HG03095 (cell line): ENCODE data around the gene FAM76A.
A peak's percentile ranks its signal among the peaks of the same experiment; 100 is the strongest.

Experiments used
- ATAC-seq: cut with Tn5 transposase; IDR thresholded peaks from one replicate; pipeline ENCODE4 v1.9.1; 2021; ENCODE audit warnings: moderate library complexity; ENCODE audit not compliant: unreplicated experiment

The FAM76A gene

DNA sequence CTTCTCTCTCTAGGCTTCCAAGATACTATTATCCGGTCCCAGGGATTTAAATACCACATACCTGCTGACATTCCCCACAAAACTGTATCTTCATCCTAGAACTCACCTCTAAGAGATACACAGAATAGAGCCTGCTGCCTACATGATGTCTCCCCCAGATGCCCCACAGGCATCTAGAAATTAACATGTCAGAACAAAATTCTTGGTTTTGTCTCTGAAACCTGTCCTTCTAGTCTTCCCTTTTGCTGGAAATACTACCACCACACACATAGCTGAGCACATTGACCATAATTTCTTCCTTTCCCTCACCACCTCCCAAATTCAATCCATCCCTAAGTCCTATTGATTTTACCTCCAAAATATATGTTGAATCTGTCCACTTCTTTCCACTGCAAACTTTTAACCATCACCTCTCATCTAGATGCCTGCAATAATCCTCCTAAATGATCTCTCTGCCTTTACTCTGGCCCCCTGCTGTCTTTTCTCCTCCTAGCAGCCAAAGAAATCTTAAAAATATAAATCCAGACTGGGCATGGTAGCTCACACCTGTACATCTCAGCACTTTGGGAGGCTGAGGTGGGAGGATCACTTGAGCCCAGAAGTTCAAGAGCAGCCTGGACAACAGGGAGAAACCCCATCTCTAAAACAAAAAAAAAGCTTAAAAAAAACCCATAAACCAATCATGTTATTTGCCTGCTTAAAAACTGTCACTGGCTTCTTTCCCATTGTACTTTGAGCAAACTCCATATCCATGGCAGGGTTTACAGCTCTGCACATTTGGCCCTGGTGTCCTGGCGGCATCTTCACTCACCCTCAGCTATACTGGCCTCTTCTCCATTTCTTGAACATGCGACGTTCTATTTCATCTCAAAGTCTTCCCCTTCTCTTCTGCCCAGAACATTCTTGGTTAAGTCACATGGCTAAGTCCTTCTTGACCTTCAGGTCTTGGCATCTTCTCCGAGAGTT lies 6.2 kb upstream of the FAM76A start:
- no peak for ATAC-seq

DNA sequence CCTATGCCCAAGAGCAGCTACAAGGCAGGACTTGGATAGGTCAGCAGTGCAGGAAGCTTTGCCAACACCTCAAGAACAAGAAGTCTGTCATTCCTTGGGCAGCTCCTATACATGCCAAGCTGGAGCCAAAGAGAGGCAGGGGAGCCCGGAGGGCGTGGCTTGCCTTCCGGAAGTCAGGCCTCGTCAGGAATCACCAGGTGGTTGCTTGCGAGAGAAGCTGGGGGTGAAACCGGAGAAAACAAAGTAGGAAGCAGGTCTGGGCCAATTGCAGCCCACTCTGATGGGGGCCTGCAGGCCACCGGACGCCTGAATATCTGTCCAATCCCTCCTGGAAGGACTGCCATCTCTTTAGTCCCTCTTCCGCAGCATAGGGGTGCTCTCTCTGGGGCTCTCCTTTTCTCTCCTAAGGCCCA lies 794 bp upstream of the FAM76A start:
- ATAC-seq = no peak

DNA sequence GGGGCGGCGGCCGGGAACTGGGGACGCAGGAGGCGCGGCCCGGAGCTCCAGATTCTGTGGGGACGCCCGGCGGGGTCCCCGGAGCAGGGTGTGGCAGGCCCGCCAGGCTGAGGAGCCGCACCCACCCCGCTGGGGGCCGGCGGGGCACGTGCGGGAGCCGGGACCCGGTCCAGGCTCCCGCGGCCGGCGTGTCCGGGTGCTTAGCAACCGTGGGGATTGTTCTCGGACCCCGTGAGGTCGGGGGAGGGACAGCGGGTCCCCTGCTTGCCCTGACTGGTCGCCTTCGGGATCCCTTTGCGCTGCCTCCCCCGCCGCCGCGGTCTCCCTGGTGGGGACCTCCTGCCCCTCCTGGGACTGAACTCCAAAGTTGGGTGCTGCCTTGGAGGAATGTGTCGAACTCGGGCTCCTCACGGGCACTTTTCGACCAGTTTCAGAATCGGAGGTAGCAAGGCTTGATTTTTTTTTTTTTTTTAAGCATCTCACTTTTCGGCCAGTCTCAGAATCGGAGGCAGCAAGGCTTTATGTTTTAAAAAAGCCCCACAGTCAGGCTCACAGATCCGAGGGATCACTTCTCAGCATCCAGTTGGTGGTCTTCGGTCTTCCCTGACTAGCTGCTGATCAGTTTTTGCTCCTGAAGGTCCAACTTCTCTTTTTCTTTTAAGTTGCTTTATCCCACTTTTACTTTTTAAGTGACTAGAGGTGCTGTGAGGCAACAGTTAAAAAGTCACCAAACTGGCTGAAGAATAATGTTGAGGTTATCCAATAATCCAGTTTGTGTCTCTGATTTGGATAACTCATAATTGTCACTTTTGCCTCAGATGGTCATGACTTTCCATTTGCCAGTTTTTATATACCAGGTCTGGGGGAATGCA lies 648 bp downstream of the FAM76A start:
- ATAC-seq = peak; percentile 25

DNA sequence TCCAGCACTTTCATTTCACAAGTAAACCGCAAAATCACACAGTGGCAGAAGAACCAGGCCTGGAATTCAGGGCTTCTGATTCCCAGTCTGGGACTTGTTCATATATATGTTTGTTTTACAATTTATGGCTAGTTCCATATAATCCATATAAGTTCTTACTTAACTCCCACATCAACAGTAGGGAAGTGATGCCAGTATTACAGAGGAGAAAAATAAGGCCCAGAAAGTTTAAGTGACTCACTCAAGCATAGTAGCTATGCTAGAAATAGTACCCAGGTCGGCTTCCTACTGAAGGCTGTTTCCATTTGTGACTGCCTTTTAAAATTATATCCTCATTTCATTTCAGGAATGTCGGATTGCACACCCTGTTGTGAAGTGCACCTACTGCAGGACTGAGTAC lies 1.4 kb downstream of the FAM76A start:
- ATAC-seq = no peak

DNA sequence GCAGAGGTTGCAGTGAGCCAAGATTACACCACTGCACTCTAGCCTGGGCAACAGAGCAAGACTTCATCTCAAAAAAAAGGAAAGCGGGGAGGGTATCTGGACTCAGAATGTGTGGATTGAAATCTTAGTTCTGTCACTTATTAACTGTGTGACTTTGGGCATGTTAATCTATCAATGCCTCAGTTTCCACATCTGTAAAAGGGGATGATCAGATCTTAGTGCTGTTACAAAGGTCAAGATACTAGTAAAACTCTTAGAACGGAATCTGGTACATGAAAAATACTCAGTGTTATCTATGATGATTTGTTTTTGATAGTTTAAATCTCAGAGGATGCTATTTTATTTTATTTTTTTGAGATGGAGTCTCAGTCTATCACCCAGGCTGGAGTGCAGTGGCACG lies 10.5 kb downstream of the FAM76A start:
- ATAC-seq = no peak

DNA sequence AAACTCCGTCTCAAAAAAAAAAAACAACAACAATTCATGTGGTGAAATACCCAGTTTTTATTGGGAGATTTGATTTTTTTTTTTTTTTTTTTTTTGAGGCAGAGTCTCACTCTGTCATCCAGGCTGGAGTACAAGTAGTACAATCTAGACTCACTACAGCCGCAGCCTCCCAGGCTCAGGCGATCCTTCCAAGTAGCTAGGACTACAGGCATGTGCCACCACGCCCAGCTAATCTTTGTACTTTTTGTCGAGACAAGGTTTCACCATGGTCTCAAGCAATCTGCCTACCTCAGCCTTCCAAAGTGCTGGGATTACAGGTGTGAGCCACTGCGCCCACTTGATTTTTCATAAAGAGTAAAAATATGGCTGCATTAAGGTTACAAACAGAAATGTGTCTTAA lies 15.4 kb downstream of the FAM76A start:
- ATAC-seq = no peak

DNA sequence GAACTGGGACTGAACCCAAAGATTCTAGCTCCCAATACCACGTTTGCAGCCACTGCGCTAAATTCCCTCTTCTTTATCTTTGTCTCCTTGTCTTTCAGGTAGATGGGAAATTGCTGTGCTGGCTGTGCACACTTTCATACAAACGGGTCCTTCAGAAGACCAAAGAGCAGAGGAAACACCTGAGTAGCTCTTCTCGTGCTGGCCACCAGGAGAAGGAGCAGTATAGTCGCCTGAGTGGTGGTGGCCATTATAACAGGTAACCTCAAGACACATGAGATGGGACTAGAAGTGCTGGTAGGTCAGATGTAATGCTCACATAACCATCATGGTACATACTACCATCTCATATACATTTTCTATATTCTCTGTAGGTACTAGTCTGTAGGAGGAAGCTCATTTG lies 18.8 kb downstream of the FAM76A start:
- no peak for ATAC-seq

DNA sequence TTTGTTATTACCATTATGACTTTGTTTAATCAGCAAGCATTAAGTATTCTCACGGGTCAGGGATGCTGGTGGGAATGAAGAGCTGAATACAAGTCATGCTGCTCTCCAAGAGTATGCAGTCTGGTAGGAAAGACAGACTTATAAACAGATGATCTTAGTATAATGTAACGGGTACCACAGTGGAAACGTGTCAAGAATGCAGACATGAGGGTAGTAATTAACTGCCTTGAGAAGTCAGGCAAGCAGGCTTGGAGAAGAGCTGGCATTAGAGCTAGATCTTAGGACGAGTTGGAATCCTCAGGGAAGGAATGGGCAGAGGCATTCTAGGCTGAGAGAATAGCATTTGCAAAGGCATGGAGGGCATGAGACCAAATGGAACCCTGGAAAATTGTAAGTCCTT lies 19.7 kb downstream of the FAM76A start:
- ATAC-seq = no peak

DNA sequence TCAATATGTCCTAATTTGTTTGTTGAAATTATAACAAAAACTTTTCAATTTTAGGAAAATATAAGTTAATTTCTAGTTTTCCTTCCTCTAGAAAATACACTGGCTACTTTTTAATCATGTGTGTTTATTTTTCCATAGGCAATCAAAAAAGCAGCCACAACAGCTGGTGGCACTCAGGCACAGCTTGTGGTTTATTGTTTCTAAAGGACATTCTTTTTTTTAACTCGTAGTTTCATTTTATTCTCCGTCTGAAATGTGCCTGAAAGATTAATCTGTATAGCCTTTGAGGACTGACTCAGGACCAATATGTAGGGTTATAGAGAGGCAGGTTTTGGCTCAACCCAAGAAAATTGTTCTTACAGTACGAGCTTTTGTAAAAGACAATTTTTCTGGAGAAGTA lies 26.6 kb downstream of the FAM76A start:
- ATAC-seq = no peak

DNA sequence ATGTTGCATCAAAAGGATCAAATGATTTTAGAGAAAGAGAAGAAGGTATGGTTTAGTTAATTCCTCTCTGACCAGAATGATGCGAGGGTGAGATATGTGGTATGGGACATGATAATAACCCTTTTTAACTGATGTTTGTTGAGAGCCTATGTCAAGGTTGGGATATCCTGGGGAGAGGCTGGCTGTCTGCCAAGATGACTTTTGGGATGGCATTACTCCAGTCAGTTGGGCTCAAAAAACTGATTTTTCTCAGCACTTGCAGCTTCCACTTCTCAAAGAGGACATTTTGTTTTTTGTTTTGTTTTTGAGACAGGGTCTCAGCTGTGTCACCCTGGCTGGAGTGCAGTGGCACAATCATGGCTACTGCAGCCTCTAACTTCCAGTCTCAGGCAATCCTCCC lies 29.5 kb downstream of the FAM76A start:
- no peak for ATAC-seq

DNA sequence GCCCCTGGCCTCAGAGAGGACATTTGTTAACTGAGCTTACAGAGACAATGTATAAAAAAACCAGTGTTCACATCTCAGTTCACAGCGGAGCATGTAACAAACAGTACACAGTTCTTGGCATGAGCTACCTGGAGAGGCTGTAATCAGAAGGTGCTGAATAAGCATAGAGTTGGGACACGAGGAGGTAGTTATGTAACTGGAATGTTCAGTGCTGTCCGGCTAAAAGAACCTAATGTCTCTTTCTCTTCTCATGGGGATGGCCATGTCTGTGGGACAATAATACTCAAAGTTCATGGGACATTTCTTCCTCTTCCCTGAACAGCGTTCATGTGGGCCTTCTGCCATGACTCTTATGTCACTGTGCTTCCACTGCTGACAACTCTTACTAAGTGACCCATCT lies 30.1 kb downstream of the FAM76A start:
- no peak for ATAC-seq

DNA sequence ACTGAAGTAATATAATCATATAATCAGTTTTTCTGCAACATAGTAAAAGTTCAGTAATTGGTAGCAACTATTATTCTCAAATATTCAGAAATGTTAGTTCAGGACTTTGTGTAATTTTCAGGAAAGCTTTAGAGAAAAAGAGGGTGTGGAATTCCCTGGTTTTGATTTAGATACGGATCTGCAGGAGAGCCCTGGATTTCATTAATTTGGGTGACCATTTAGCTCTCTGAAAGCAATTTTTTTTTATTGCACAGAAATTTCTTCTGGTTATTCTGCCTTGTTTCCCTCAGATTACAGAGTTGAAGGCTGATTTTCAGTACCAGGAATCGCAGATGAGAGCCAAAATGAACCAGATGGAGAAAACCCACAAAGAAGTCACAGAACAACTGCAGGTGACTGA lies 33.5 kb downstream of the FAM76A start:
- no peak for ATAC-seq

DNA sequence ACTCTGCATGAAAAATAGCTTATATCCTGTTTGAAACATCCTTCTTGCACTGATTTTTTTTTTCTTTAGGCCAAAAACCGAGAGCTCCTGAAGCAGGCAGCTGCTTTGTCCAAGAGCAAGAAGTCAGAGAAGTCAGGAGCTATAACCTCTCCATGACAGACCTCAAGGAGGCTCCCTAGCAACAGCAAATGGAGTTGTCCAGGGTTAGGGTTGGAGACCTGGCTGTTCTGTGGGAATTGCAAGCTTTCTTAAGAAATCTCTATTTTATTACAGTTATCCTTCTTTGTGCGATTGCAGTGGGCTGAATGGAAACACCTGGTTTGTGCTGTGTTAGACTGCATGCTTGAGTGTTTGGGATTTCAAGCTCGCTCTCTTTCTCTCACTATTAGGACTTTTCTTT lies 34.7 kb downstream of the FAM76A start:
- ATAC-seq = no peak

DNA sequence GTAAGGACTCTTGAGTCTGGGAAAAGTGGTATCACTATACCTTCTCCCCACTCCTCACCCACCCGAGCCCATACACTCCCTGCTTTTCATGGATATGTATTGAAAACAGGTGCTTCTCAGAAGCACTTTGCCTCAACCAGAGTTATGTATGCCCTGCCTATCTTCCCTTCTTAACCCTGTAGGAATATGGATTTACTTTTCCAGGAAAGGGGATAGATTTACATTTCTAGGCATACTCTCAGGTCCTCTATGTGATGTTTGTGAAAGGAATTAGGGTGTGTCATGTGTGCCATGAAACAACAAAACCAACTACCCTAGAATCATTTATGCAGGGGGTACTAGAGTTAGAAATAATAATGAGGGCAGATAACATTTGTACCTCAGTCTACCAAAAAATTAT lies 36.3 kb downstream of the FAM76A start:
- no peak for ATAC-seq

DNA sequence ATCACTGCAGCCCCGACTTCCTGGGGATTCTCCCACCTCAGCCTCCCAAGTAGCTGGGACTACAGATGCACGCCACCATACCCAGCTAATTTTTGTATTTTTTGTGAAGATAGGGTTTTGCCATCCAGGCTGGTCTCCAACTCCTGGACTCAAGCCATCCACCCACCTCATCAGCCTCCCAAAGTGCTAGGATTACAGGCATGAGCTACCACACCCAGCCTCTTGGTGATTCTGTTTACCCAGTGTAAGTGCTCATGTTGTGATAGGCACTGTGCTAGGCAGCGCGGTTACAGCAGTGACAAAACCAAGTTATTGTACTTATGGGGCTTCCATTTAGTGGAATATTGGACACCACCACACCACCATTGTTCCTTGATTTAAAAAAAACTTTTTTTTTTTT lies 37.6 kb downstream of the FAM76A start:
- ATAC-seq = no peak

DNA sequence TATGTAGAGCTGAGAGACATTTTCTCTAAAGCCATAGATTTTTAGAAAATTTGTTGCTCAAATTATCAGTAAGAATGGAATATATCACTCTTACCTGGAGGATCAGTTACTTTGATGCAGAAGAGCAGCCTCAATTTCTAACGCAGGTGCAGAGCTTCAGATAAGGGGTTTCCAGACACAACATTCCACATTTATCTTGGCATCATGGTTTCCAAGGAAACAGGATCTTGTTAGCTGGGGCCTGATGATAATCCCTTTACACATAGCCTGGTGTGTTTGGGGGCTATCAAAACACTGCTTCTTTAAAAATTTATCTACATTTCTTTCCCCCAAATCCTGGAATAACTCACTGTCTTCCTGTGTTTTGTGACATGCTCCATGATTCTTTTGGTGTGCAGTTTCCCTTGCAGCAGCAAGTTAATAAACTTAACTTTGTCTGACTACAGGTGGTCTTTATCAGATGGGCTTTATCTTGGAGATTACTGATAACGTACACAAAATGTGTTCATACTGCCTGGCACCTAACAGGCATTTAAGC lies 44.6 kb downstream of the FAM76A start:
- no peak for ATAC-seq

DNA sequence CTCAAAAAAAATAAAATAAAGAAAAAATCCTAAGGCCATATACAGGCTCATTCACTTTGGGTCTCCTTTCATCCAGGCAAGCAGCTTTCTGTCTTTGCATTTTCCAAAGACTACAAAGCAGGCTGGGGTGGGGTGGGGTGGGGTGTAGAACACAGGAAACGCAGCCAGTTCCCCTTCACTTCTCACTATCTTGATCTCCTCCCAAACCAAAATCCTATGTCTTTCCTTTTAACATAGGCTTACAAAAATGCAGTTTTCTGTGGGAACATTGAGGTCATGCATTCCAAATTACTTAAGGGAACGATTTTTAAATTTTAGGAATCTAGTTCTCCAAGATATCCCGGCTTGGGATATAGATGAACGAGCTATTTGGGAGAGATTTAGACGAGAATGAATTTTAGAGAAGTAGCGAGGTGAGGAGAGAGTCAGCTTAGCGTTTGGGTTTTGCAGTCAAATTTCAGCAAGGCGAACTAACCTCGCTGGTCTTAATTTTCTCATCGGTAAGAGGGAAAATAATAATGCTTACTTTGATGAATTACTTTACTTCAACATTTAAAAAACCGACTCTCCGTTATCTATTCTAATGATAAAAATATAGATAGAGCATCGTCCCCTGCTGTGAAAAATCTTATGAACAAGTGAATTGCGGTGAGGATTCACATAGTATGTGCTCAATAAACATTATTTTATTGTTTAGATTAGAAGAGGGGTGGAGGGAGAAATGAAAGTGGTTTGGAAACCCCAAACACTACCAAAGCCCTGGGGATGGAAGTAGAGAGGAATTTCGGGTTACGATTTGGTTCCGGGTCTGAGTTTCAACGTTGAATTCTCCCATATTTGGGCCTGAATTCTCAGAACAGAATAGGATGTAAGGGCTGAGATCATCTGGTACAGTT lies 46.5 kb downstream of the FAM76A start:
- no peak for ATAC-seq

DNA sequence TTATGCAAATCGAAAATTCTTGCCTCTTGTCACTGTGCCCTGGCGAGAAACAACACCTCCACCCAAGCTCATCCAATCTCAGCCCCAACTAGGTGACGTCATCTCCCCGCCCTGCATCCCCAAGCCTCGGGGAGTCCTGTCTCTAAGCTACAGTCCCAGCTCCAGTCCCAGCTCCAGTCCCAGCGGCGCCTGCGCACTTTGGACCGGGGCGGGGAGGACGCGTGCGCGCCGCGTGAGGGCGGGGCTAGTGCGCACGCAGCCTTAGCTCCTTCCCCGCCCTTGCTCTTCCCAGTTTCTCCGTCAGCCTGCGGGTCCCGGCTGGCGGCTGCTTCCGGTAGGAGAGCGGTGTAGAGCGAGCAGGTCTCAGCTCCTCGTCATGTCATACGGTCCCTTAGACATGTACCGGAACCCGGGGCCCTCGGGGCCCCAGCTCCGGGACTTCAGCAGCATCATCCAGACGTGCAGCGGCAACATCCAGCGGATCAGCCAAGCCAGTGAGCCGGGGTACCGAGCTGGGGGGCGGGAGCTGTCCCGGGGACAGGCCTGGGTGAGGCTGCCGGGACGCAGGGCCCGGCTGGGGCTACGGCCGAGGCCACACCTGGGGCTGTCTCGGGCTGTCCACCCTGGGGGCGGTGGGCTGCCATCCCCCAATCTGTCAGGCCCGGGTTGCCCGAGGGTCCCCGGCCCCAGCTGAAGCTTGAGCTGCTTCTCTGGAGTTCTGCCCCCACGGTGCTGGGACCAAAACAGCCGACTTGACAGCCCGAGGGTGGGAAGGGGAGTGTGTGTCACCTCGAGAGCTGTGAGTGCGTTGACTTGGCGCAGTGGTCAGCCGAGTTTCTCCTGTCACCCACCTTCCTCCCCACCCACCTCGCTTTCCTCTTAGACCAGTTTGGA lies 47.4 kb downstream of the FAM76A start, which contains the start of gene STX12:
TSS of gene STX12 (plus strand) at position 288 of the 894 bp plus-strand sequence. CDS start at position 377, 89 bp downstream.
- ATAC-seq = peak; percentile 77

DNA sequence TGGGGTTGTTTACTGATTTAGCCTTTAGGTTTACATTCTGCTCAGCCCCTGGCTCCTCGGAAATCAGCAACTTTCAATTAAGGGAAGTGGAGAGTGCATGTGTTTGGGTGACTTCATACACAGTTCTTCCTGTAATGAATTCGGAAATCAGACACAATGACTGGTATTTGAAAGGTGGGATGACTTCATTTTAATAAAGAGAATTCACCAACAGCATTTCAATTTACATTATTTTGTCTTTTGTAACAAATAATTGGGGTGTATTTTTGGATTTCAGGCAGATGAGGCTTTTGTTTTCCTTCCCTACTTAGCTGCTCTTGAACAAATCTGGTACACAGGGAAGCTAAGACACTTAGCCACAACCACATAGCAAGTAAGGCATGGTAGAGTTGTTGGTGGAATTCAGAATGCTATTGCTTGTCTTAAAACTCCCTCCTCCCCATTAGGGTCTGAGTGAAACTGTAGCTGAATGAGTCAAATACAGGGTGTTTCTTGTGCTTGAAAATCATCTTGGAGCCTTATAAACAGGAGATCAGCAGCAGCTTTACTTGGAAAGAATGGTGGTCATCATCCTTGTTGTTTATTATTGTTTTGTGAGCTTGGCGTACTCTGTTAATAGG lies 48.2 kb downstream of the FAM76A start:
- ATAC-seq = peak; percentile 2
